ENCODE measurements around the gene ADAM15.

The ADAM15 gene

GRCh38 chr1:155106862-155107261, 55.7 kb downstream of the ADAM15 start:
- no peaks in the 10 kb centered on the region for H4K20me1 ChIP-seq (ENCODE audit: control insufficient read depth, insufficient read depth, low read depth, low read length)
- no peaks in the 10 kb centered on the region for H3K36me3 ChIP-seq (ENCODE audit: control insufficient read depth, low read length)
- H3K4me3 ChIP-seq (ENCODE audit: low read length): no peak overlapping the region
- H3F3A ChIP-seq (ENCODE audit: control insufficient read depth, insufficient read depth): no peaks in the 10 kb centered on the region
- H3K27ac ChIP-seq (ENCODE audit: low read depth, low read length): no peak overlapping the region
- no peak overlapping the region for H3K4me2 ChIP-seq (ENCODE audit: low read length)
- TF ChIP-seq CTCF (IDR thresholded peaks at IDR 0.05; ENCODE audit: low read depth, low read length, poor library complexity, severe bottlenecking): no peak
- no peak for TF ChIP-seq EZH2phosphoT487 (IDR thresholded peaks at IDR 0.05; ENCODE audit: borderline replicate concordance, low read length)
- no peaks in the 10 kb centered on the region for H3K9me3 ChIP-seq (ENCODE audit: control insufficient read depth, insufficient read depth, low read length)
- H3K9me2 ChIP-seq (replicated peaks; ENCODE audit: control insufficient read depth, low read length): no peaks in the 10 kb centered on the region
- no peaks in the 10 kb centered on the region for H3K79me2 ChIP-seq (ENCODE audit: control insufficient read depth, low read length)
- no peaks in the 10 kb centered on the region for H3K27me3 ChIP-seq (ENCODE audit: control insufficient read depth, low read length)
- H3K4me1 ChIP-seq (ENCODE audit: control insufficient read depth, low read length): peaks cover 15% of the 10 kb centered on the region

GRCh38 chr1:155107309-155108264, 56.5 kb downstream of the ADAM15 start:
- peaks cover 2% of the 10 kb centered on the region; the same call in 1 of the 2 replicates for H3K27me3 ChIP-seq (ENCODE audit: control insufficient read depth, low read length)
- H3K9me2 ChIP-seq (replicated peaks; ENCODE audit: control insufficient read depth, low read length): no peaks in the 10 kb centered on the region
- no peaks in the 10 kb centered on the region for H3K9me3 ChIP-seq (ENCODE audit: control insufficient read depth, insufficient read depth, low read length)
- H3K36me3 ChIP-seq (ENCODE audit: control insufficient read depth, low read length): no peaks in the 10 kb centered on the region
- no peaks in the 10 kb centered on the region for H3F3A ChIP-seq (ENCODE audit: control insufficient read depth, insufficient read depth)
- no peak overlapping the region for H3K27ac ChIP-seq (ENCODE audit: low read depth, low read length)
- H3K79me2 ChIP-seq (ENCODE audit: control insufficient read depth, low read length): no peaks in the 10 kb centered on the region
- no peaks in the 10 kb centered on the region for H4K20me1 ChIP-seq (ENCODE audit: control insufficient read depth, insufficient read depth, low read depth, low read length)
- H3K4me1 ChIP-seq (ENCODE audit: control insufficient read depth, low read length): peaks cover 10% of the 10 kb centered on the region
- no peak overlapping the region for H3K4me3 ChIP-seq (ENCODE audit: low read length)
- TF ChIP-seq EZH2phosphoT487 (IDR thresholded peaks at IDR 0.05; ENCODE audit: borderline replicate concordance, low read length) (no peak), CTCF (IDR thresholded peaks at IDR 0.05; ENCODE audit: low read depth, low read length, poor library complexity, severe bottlenecking) (no peak)
- no peak overlapping the region for H3K4me2 ChIP-seq (ENCODE audit: low read length)

GRCh38 chr1:155108296-155108695, 57.2 kb downstream of the ADAM15 start:
- no peaks in the 10 kb centered on the region for H3K79me2 ChIP-seq (ENCODE audit: control insufficient read depth, low read length)
- H3K4me1 ChIP-seq (ENCODE audit: control insufficient read depth, low read length): peaks cover 10% of the 10 kb centered on the region
- no peaks in the 10 kb centered on the region for H3K36me3 ChIP-seq (ENCODE audit: control insufficient read depth, low read length)
- no peaks in the 10 kb centered on the region for H3K9me3 ChIP-seq (ENCODE audit: control insufficient read depth, insufficient read depth, low read length)
- no peaks in the 10 kb centered on the region for H3K9me2 ChIP-seq (replicated peaks; ENCODE audit: control insufficient read depth, low read length)
- H3K4me2 ChIP-seq (ENCODE audit: low read length): no peak overlapping the region
- H3K27me3 ChIP-seq (ENCODE audit: control insufficient read depth, low read length): peaks cover 2% of the 10 kb centered on the region; the same call in 1 of the 2 replicates
- no peak overlapping the region for H3K27ac ChIP-seq (ENCODE audit: low read depth, low read length)
- H3F3A ChIP-seq (ENCODE audit: control insufficient read depth, insufficient read depth): no peaks in the 10 kb centered on the region
- no peaks in the 10 kb centered on the region for H4K20me1 ChIP-seq (ENCODE audit: control insufficient read depth, insufficient read depth, low read depth, low read length)
- H3K4me3 ChIP-seq (ENCODE audit: low read length): no peak overlapping the region
- no peak for TF ChIP-seq EZH2phosphoT487 (IDR thresholded peaks at IDR 0.05; ENCODE audit: borderline replicate concordance, low read length)
- TF ChIP-seq CTCF (IDR thresholded peaks at IDR 0.05; ENCODE audit: low read depth, low read length, poor library complexity, severe bottlenecking): no peak

Measured in DOHH2 (cell line).